Measurements from ENCODE around the gene PXDC1. TPM values are rescaled to one million over a fixed set of nuclear protein-coding genes. Genes with fewer than 3 reads are reported as not detected.

Gene PXDC1
- total RNA-seq, 1 experiment from 2014 or later, result 18.2 TPM

DNA sequence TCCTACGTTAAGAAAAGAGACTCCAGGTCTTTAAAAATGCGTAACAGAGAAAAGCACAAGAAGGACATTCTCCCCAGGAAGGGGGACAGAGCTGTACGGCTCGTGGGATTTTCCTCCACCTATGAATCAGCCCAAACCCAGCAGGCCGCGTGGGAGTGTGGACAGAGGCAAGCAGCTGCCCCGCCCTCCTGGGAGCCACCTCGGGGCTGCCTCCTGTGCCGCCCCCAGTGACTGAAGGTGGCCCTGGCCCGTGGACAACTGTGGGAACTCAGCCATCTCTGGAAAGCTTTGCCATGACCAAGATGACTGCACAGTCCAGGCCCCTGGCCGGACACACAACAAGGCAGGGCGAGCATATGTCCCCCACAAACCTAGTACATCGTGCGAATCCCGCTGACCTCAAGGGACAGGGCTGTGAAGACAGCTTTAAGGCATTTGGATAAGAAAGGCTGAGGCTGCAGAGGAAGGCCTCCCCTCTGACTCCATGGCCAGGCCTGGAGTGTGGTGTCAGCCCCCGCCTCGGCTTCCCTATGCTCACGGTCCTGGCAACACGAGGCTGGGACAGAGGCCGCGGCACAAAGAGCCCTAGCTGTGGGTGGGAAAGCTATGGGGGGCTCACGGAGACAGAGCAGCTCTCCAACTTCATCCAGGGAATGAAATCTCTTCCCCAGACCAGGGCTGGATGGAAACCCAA lies 26.9 kb downstream of the PXDC1 start:
- peaks cover 15% of the 10 kb centered on the region for H3K36me3 Mint-ChIP-seq (ENCODE audit: insufficient read depth, unreplicated experiment)
- H3K4me3 Mint-ChIP-seq (ENCODE audit: low read depth, unreplicated experiment), result no peak overlapping the region
- CTCF ChIA-PET, result no interaction called here
- no peak for DNase-seq
- intact Hi-C loops (cut with micrococcal nuclease; ENCODE audit: unreplicated experiment), result no loop called here
- no peak overlapping the region for H3K27ac Mint-ChIP-seq (ENCODE audit: unreplicated experiment)
- no TSS peak for BruUV-seq (replicated peaks)
- TF ChIP-seq, protein P1, sequence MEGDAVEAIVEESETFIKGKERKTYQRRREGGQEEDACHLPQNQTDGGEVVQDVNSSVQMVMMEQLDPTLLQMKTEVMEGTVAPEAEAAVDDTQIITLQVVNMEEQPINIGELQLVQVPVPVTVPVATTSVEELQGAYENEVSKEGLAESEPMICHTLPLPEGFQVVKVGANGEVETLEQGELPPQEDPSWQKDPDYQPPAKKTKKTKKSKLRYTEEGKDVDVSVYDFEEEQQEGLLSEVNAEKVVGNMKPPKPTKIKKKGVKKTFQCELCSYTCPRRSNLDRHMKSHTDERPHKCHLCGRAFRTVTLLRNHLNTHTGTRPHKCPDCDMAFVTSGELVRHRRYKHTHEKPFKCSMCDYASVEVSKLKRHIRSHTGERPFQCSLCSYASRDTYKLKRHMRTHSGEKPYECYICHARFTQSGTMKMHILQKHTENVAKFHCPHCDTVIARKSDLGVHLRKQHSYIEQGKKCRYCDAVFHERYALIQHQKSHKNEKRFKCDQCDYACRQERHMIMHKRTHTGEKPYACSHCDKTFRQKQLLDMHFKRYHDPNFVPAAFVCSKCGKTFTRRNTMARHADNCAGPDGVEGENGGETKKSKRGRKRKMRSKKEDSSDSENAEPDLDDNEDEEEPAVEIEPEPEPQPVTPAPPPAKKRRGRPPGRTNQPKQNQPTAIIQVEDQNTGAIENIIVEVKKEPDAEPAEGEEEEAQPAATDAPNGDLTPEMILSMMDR (IDR thresholded peaks at IDR 0.05; ENCODE audit: unreplicated experiment), result no peak
- no peaks in the 10 kb centered on the region for H3K4me1 Mint-ChIP-seq (ENCODE audit: low read depth, unreplicated experiment)
- H3K9me3 Mint-ChIP-seq (ENCODE audit: low read depth, unreplicated experiment), result no peaks in the 10 kb centered on the region
- H3K27me3 Mint-ChIP-seq (ENCODE audit: unreplicated experiment), result no peaks in the 10 kb centered on the region

DNA sequence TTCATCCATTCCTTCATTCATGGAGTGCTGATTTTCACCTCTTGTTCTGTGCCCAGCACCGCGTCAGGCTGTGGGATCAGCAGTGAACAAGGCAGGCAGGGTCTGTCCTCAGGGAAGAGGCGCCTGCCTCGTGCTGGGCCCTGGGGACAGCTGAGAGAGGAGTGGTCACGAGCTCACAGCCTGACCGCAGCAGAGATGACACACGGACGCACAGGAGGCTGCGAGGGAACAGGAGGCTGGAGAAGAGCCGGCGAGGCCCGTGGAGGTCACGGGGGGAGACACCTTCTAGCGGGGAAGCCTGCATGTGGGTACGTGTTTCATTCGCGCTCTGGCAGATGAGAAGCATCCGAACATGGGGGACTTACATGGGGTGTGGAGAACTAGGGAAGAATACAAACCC lies 27.5 kb downstream of the PXDC1 start:
- TF ChIP-seq, protein P1 (IDR thresholded peaks at IDR 0.05; ENCODE audit: unreplicated experiment), result no peak
- DNase-seq, result no peak
- CTCF ChIA-PET, result no interaction called here
- H3K36me3 Mint-ChIP-seq (ENCODE audit: insufficient read depth, unreplicated experiment), result peaks cover 15% of the 10 kb centered on the region
- H3K4me1 Mint-ChIP-seq (ENCODE audit: low read depth, unreplicated experiment), result no peaks in the 10 kb centered on the region
- intact Hi-C loops (cut with micrococcal nuclease; ENCODE audit: unreplicated experiment), result no loop called here
- no peak overlapping the region for H3K4me3 Mint-ChIP-seq (ENCODE audit: low read depth, unreplicated experiment)
- no peaks in the 10 kb centered on the region for H3K27me3 Mint-ChIP-seq (ENCODE audit: unreplicated experiment)
- H3K9me3 Mint-ChIP-seq (ENCODE audit: low read depth, unreplicated experiment), result no peaks in the 10 kb centered on the region
- BruUV-seq (replicated peaks), result no TSS peak
- H3K27ac Mint-ChIP-seq (ENCODE audit: unreplicated experiment), result no peak overlapping the region

DNA sequence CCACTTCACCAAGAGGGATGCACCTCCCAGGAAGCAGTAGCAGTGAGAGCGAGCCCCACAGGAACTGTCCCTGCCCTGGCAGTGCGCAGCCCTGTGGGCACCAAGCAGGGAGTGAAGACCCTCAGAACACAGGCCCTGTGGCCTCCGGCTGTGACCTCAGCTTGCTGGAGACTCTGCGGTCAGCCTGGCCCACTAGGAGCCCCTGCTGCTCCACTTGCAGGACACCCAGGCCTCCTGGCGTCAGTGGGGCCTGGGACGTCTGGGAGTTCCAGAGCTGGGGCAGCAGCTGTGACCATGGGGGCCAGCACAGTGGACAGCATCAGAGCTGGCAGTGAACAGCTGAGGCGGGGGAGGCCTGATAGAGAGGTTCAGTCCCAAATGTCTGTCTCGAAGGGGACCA lies 28.3 kb downstream of the PXDC1 start:
- Mint-ChIP-seq H3K4me1 (ENCODE audit: low read depth, unreplicated experiment) (no peaks in the 10 kb centered on the region), H3K9me3 (ENCODE audit: low read depth, unreplicated experiment) (no peaks in the 10 kb centered on the region), H3K27me3 (ENCODE audit: unreplicated experiment) (no peaks in the 10 kb centered on the region), H3K4me3 (ENCODE audit: low read depth, unreplicated experiment) (no peak overlapping the region), H3K27ac (ENCODE audit: unreplicated experiment) (no peak overlapping the region), H3K36me3 (ENCODE audit: insufficient read depth, unreplicated experiment) (peaks cover 15% of the 10 kb centered on the region)
- DNase-seq, result no peak
- no TSS peak for BruUV-seq (replicated peaks)
- CTCF ChIA-PET, result interaction anchor here (0.7 kb wide), 1 partner anchor 332 kb away, joined by 3 read pairs; no protein-coding TSS in a partner anchor
- intact Hi-C loops (cut with micrococcal nuclease; ENCODE audit: unreplicated experiment), result no loop called here
- TF ChIP-seq, protein P1 (IDR thresholded peaks at IDR 0.05; ENCODE audit: unreplicated experiment), result no peak

DNA sequence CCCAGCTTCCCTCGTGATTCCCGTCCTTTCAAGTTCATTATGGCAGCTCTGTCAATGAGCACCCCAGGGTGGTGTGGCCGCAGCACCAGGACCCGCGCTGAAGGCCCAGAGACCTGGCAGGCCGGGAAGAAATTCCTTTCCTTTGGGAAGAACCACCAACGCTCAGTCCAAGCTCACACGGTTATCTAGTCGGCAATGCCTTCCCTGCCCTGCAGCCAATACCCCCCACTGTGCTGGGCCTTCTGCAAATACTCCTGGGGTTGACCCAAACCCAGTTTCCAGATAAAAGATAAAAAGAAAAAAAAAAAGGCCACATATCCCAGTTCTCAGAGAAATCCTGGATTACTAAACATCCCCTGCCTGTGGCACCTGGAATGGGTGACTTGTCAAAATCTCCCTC lies 28.7 kb downstream of the PXDC1 start:
- no peaks in the 10 kb centered on the region for H3K9me3 Mint-ChIP-seq (ENCODE audit: low read depth, unreplicated experiment)
- CTCF ChIA-PET, result no interaction called here
- no peak overlapping the region for H3K4me3 Mint-ChIP-seq (ENCODE audit: low read depth, unreplicated experiment)

More for the DNA sequence above, 28.7 kb downstream of the PXDC1 start:
- TF ChIP-seq, protein P1 (IDR thresholded peaks at IDR 0.05; ENCODE audit: unreplicated experiment), result no peak
- Mint-ChIP-seq H3K27me3 (ENCODE audit: unreplicated experiment) (no peaks in the 10 kb centered on the region), H3K4me1 (ENCODE audit: low read depth, unreplicated experiment) (no peaks in the 10 kb centered on the region), H3K27ac (ENCODE audit: unreplicated experiment) (no peak overlapping the region), H3K36me3 (ENCODE audit: insufficient read depth, unreplicated experiment) (peaks cover 14% of the 10 kb centered on the region)
- intact Hi-C loops (cut with micrococcal nuclease; ENCODE audit: unreplicated experiment), result no loop called here
- DNase-seq, result no peak
- no TSS peak for BruUV-seq (replicated peaks)

Measured in Calu3 (cell line).